OCI-LY7 (cell line): ENCODE measurements around the gene ATP9A.

Experiments used
- CTCF ChIP-seq: fragments of 200-600 bp; sonication (generic); conservative IDR thresholded peaks from 2 replicates; pipeline ENCODE4 v1.5.1; 2014; ENCODE audit warnings: mild to moderate bottlenecking, antibody characterized with exemption, low read length, moderate library complexity, mixed read lengths
- EZH2phosphoT487 ChIP-seq: fragments of 200-600 bp; sonication (generic); IDR thresholded peaks from 2 replicates; pipeline ENCODE4 v1.6.1; 2018; ENCODE audit warnings: low read depth, borderline replicate concordance, mild to moderate bottlenecking, mixed run types, antibody characterized with exemption, low read length, moderate library complexity, mixed read lengths

GRCh38 chr20:51702556-51702955 lies 65.6 kb downstream of the ATP9A start:
- TF ChIP-seq EZH2phosphoT487 (no peak), CTCF (no peak)
